NOMO-1 treated with DMSO at 0.1 percent for 48 hours (cell line): Measurements from ENCODE around the gene TMEM178A.
A peak's percentile ranks its signal among the peaks of the same experiment; 100 is the strongest.
"Not testable (repeated sequence)": the region's sequence is repeated elsewhere in the genome, so short reads cannot be mapped to it uniquely, and the experiment has no call there.

Experiments used
- DNase-seq: peaks from one replicate; lab custom pipeline; 2025; ENCODE audit not compliant: unreplicated experiment; lab: John Stamatoyannopoulos, UW

Gene TMEM178A

DNA sequence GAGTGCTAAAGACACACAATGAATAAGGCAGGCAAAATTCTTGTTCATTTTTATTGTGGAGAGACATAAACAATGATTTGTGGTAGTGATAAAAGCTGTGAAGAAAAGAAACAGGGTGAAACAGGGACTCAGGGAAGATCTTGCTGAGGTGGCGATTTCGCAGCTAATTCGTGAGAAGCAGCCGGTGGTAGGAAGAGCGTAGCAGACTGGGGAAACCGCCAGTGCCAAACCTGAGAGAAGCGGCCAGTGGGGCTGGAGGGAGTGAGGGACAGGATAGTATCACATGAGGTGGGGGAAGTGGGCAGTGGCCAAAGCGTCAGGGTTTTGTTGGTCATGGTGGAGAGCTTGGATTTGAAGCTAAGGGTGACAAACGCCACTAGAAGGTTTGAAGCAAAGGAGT, 42.3 kb downstream of the TMEM178A start:
- no peak for DNase-seq

DNA sequence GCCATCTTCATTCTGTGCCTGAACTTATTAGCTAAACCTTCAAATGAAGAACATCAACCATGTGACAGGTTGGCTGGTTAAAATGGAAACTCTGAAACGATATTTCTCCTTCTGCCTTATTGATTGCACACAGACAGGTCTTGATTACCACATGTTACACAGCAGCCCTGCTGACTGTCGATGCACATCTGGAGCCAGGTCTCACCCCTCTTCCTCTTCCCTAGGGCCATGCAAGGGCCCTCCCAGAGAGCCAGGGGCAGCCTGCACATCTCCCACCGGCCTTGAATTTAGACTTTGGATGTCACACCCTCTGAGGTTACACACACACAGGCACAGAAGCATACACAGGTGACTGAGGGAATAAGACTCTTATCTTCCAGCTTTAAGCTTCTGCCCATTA, 45.1 kb downstream of the TMEM178A start:
- DNase-seq: no peak

DNA sequence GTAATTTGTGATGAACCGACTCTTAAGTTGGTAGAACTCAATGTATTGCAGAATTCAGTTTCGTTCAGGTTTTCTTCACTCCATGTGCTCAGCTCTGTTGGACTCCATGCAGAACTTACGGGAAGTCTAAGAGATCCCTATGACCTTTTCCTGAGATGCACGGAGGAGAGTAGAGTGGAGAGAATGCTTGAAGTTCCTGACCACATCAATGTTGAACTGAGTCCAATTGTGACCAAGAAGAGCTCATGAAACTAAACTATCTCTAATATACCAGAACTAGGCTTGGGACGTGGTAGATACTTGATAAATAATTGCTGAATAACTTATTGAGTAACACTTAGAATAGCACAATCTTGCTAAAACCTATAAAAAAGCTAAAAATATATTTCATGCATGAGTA, 47.2 kb downstream of the TMEM178A start:
- no peak for DNase-seq

DNA sequence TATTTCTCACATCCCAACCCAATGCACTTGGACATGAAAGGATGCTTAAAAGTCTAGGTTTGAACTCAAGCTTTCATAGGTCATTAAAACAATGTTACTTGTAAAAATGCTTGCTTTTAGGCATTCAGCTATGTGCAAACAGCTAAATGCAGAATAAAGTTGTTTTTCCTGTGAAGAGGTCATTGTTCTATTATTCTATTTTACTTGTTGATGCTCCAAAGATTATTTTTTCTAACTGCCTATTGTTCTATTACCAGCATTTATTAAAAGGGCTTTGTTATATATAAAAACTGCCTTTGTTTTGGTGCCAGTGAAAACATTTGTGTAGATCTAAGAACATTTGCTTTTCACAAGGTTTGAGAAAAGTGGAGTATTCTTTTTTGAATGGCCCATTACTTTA, 49.4 kb downstream of the TMEM178A start:
- DNase-seq: no peak

DNA sequence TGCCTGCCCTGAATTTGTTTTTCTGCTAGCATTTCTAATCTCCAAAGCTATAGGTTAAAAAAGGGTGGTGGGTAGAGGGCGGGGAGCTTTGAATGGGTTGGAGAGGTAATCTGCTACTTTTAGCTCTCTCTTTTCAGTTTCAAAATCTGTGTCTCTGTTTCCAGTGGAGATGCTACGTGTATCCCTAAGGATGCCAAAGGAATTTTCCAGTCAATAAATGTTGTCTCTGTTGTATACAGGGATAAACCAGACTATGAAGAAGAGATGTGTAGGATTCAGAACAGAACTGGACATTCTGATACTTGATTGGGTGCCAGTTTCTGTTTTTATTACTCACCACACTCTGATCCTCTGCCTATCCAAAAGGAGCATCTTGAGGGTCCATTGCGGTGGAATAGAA, 50.1 kb downstream of the TMEM178A start:
- DNase-seq: no peak

GRCh38 chr2:39717067-39717466, 51.4 kb downstream of the TMEM178A start:
- DNase-seq: no peak

DNA sequence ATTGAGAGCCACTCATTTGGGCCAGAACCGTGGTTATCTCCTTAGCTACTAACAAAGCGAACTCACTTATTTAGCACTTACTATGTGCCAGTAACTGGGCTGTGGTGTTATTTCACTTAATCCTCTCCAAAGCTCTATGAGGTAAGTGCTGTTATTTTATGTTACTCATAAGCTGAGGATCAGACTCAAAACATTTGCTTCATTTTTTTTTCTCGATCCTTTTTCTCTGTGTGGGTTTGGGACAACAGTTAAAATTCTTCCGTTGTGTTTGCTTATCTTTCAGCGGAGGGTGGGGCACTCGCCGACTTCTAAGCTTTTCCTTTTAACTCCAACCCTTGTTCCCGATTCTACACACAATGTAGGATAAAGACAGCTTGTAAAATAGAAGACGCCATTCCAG, 52.8 kb downstream of the TMEM178A start:
- no peak for DNase-seq

GRCh38 chr2:39719317-39719716, 53.6 kb downstream of the TMEM178A start:
- DNase-seq: no peak

GRCh38 chr2:39720970-39721369, 55.3 kb downstream of the TMEM178A start:
- DNase-seq: no peak

DNA sequence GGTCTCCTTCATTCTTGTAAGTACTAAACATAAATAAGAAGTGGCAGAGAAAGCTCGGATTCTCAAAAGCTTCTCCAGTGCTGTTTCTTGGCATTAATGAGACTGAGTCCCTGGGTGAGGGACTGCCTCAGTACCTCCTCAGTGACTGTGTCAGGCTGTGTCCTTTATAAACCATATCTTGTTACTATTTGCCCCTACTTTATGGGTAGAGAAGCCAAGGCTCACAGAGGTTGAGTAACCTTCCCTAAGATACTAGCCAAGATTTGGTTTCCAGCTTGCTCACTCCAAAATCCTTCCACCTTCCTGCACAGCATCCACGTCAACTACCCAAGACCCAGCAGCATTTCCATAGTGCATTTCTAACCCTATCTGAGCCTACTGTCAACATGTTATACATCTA, 57.8 kb downstream of the TMEM178A start:
- DNase-seq: no peak

GRCh38 chr2:39723946-39724827, 58.5 kb downstream of the TMEM178A start:
- DNase-seq: no peak

- no peak for DNase-seq
Observed at GRCh38 chr2:39724828-39725144, 59.1 kb downstream of the TMEM178A start.

- DNase-seq: no peak
Observed at GRCh38 chr2:39725401-39725800, 59.7 kb downstream of the TMEM178A start.

DNA sequence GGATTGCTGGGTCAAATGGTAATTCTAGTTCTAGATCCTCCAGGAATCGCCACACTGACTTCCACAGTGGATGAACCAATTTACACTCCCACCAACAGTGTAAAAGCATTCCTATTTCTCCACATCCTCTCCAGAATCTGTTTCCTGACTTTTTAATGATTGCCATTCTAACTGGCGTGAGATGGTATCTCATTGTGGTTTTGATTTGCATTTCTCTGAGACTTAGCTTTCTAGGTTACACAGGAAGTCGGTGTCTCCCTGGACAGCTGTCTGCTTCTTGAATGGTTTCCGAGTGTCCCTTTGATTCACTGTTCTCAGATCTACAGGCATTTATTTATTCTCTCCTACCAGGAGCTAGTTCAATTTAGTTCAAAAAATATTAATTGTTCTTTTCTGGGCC, 62.4 kb downstream of the TMEM178A start:
- not testable (repeated sequence) for DNase-seq

DNA sequence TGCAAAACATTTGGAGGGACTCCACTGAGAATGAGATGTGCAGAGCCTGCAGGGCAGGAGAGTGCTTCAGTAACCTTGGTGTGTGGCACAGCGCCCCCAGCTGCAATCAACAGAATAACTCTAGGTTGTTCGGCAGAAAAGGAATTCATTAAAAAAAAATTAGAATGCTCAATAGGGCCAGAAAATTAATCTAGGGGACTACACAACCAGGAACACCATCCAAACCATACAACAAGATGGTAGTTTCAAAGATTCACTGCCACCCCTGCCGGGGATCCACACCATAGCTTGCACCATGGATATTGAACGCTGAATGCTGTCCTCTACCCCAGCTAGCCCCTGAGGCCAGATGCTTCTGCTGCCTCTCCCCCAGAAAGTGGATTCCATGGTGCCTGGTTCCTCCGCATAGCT, 63.2 kb downstream of the TMEM178A start:
- DNase-seq: peak; percentile 22

DNA sequence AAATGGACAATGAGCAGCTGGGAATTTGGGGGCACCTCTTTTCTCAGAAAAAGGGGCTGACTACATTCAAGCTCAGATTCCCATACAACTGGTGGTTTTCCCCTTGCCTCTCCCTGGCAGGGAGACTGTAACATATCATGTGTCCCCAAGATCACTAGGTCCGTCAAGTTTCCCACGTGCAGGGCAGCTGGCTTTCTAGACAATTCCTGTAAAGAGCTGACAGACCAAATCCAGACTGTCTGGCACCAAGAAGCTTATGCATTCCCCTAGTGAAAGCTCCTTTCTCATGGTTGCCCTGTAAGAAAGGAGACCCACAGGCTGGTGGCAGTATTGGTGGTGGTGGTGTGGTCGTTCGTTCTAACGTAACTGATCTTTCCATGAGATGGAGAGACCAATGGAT, 64.6 kb downstream of the TMEM178A start:
- DNase-seq: no peak

- DNase-seq: peak; percentile 36
Observed at GRCh38 chr2:39730685-39731302, 65.1 kb downstream of the TMEM178A start.

- DNase-seq: no peak
Observed at GRCh38 chr2:39731546-39731945, 65.8 kb downstream of the TMEM178A start.

DNA sequence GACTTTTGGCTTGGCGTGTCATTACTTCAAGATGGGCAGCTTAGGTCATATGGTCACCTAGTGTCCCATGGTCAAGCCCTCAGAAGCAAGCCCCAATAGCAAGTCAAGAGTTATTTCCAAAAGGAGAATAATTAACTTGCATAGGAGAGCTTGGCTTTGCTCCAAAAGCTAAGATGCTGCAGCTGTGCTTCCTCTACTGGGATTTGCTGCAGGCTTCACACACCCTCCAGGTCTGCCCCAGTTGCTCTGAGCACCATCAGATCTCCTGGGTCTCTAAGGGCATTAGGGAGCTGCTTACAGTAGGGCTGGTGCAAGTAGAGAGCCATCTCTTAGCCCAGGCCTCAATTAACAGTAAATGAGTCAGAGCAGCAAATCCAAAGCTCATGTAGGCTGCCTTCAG, 66.8 kb downstream of the TMEM178A start:
- no peak for DNase-seq

DNA sequence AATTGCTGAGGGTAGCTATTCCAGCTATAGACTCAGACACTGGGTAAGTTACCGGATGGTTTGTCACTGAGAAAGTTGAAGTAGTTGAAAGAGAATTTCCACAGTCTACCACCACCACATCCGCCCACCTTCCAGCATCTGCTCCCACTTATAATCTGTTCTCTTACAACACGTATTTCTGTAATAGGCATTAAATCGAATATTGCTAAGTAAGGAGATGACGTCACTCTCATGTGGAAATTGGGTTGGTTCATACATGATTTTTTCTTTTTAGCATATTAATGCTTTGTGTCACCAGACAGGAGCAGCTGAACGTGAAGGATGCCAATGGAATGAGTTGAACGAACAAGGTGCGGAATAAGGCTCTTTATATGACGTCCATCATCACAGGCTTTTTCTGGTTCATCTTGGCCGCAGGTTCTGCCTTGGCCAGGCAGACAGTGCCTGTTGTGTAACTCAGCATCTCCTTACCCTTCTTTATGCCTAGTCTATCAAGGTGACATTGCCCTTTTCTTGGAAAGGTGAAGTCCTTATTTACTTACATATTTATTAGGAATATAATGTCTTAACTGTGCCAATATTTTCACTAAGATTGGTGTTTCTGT, 67.5 kb downstream of the TMEM178A start:
- no peak for DNase-seq

DNA sequence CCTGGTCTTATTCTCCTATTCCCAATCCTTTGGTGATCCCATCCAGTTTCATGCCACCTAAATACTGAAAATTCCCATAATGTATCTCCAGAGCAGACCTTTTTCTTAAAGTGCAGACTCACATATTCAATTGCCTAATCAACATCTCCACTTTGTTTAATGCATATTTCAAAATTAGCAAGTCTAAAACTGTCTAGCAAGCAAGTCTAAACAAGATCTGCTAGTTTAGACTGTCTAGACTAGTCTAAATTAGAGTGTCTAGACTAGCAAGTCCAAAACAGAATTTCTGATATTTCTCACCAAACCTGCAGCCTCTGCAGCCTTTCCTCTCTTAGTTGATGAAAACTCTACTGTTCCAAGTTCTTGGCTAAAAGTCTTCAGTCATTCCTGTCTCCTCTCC, 68.7 kb downstream of the TMEM178A start:
- DNase-seq: no peak

- peak; percentile 6 for DNase-seq
Observed at GRCh38 chr2:39735648-39736047, 69.9 kb downstream of the TMEM178A start.
